Measurements from ENCODE around the gene CSF1R. TPM values are rescaled to one million over a fixed set of nuclear protein-coding genes. Genes with fewer than 3 reads are reported as not detected.

The CSF1R gene
- total and polyA plus RNA-seq, 4 donors, result 5.4 to 46.2 (median 22.1) TPM

DNA sequence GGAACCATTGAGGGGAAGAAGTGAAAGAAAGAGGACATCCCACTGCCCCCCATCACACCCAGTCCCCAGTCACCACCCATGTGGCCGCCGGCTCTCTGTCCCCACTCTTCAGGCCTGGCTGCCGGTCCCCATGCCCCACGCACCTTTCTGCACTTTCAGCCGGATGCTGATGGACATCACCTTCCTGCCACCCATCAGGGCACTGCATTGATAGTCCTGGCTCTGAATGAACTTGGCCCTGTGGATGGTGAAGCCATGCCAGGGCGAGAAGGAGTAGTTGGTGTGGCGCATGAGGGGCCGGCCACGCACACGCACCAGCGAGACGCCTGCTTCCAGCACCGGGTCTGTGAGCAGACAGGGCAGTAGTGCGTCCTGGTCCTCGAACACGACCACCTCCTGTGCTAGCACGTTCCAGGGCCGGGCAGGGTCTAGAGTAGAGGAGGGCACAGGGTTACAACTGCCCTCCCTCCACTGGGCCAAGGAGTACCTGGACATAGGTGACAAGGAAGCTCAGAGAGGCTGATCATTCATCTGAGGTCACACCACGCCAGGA, 6.4 kb downstream of the CSF1R start:
- no peak overlapping the region for H3K27ac ChIP-seq (ENCODE audit: low read depth in 1 of 2, low read length in 2 of 2)
- H3K4me1 ChIP-seq (ENCODE audit: control insufficient read depth in 4 of 4, insufficient read depth in 4 of 4, low read length in 3 of 4), result peaks cover 0 to 2% (median 0%) of the 10 kb centered on the region in 4 donors
- no peaks in the 10 kb centered on the region for H3K9me3 ChIP-seq (ENCODE audit: control insufficient read depth in 4 of 4, low read length in 3 of 4)
- H3K36me3 ChIP-seq (ENCODE audit: control insufficient read depth in 4 of 4, insufficient read depth in 3 of 4, low read depth in 1 of 4, low read length in 3 of 4), result peaks cover 0 to 3% (median 0%) of the 10 kb centered on the region in 4 donors
- H3K4me3 ChIP-seq (ENCODE audit: low read depth in 1 of 3, low read length in 3 of 3), result no peak overlapping the region
- peaks cover 0 to 2% (median 0%) of the 10 kb centered on the region in 4 donors for H3K27me3 ChIP-seq (ENCODE audit: control insufficient read depth in 4 of 4, insufficient read depth in 4 of 4, low read length in 3 of 4)
- no peak overlapping the region for H3K9ac ChIP-seq (ENCODE audit: low read depth in 1 of 2, low read length in 2 of 2)
- TF ChIP-seq, protein P1, sequence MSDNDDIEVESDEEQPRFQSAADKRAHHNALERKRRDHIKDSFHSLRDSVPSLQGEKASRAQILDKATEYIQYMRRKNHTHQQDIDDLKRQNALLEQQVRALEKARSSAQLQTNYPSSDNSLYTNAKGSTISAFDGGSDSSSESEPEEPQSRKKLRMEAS (IDR thresholded peaks at IDR 0.05), result no peak
- TF ChIP-seq RAD21 (IDR thresholded peaks at IDR 0.05) (no peak), FOXA2 (IDR thresholded peaks at IDR 0.05) (no peak), YY1 (IDR thresholded peaks at IDR 0.05) (no peak), FOXA1 (IDR thresholded peaks at IDR 0.05) (no peak), JUND (IDR thresholded peaks at IDR 0.05) (no peak), RXRA (IDR thresholded peaks at IDR 0.05) (no peak)
- TF ChIP-seq, protein P2, sequence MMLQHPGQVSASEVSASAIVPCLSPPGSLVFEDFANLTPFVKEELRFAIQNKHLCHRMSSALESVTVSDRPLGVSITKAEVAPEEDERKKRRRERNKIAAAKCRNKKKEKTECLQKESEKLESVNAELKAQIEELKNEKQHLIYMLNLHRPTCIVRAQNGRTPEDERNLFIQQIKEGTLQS (IDR thresholded peaks at IDR 0.05), result no peak
- TF ChIP-seq, protein P3, sequence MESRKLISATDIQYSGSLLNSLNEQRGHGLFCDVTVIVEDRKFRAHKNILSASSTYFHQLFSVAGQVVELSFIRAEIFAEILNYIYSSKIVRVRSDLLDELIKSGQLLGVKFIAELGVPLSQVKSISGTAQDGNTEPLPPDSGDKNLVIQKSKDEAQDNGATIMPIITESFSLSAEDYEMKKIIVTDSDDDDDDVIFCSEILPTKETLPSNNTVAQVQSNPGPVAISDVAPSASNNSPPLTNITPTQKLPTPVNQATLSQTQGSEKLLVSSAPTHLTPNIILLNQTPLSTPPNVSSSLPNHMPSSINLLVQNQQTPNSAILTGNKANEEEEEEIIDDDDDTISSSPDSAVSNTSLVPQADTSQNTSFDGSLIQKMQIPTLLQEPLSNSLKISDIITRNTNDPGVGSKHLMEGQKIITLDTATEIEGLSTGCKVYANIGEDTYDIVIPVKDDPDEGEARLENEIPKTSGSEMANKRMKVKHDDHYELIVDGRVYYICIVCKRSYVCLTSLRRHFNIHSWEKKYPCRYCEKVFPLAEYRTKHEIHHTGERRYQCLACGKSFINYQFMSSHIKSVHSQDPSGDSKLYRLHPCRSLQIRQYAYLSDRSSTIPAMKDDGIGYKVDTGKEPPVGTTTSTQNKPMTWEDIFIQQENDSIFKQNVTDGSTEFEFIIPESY (IDR thresholded peaks at IDR 0.05), result no peak
- TF ChIP-seq, protein P4, sequence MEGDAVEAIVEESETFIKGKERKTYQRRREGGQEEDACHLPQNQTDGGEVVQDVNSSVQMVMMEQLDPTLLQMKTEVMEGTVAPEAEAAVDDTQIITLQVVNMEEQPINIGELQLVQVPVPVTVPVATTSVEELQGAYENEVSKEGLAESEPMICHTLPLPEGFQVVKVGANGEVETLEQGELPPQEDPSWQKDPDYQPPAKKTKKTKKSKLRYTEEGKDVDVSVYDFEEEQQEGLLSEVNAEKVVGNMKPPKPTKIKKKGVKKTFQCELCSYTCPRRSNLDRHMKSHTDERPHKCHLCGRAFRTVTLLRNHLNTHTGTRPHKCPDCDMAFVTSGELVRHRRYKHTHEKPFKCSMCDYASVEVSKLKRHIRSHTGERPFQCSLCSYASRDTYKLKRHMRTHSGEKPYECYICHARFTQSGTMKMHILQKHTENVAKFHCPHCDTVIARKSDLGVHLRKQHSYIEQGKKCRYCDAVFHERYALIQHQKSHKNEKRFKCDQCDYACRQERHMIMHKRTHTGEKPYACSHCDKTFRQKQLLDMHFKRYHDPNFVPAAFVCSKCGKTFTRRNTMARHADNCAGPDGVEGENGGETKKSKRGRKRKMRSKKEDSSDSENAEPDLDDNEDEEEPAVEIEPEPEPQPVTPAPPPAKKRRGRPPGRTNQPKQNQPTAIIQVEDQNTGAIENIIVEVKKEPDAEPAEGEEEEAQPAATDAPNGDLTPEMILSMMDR (IDR thresholded peaks at IDR 0.05; ENCODE audit: low read depth, low read length, missing input control), result no peak
- DNase-seq (ENCODE audit: low spot score), result no peak
- WGBS, result 93% methylated on average over 19 of the region's 19 CpGs

DNA sequence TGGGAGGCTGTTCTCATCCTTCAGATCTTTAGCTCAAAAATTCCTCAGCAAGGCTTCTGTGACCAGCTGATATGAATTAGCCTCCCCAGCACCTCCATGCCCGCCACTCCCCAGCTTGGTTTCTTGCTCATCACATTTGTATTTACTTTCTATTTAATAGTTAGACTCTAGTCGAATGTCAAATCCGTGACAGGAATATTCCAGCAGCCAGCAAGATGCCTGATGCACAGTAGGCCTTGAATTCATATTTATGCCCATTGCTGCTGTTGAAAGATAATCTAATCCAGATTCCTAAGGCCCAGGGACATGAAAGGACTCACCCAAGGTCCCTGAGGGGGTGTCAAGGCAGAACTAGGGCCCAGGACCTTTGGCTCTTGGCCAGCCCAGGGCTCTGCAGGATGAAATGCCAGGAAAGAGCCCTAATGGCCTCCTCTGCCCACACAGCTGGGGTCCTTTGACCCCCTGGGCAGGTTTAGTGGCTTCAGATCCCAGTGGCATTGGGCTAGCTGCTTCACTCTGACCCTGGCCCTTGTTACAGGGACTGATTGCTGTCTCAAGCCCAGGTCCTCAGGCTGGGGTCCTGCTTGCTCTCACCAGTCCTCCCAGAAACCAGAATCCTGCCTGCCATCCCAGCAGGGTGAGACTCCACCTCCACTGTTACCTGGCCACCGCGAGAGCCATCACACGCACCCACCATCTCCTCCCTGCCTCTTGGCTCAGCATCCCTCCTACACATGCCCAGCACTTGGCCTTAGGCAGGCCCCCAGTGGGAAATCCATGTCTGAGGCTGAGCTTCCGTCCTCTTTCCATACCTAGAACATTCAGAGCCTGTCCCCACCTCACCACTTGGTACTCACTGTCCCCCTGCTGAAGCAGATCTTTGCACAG, 7.3 kb downstream of the CSF1R start:
- Histone ChIP-seq H3K4me3 (ENCODE audit: low read depth in 1 of 3, low read length in 3 of 3) (no peak overlapping the region), H3K36me3 (ENCODE audit: control insufficient read depth in 4 of 4, insufficient read depth in 3 of 4, low read depth in 1 of 4, low read length in 3 of 4) (peaks cover 0 to 3% (median 0%) of the 10 kb centered on the region in 4 donors)
- WGBS, result 88% methylated on average over 7 of the region's 7 CpGs
- TF ChIP-seq FOXA1 (IDR thresholded peaks at IDR 0.05), result no peak
- no peak for TF ChIP-seq JUND (IDR thresholded peaks at IDR 0.05)
- TF ChIP-seq YY1 (IDR thresholded peaks at IDR 0.05), result no peak
- TF ChIP-seq, protein P1 (IDR thresholded peaks at IDR 0.05), result no peak
- no peak for TF ChIP-seq EGR1 (IDR thresholded peaks at IDR 0.05; ENCODE audit: low read depth in 2 of 2)
- no peak for TF ChIP-seq HNF4G (IDR thresholded peaks at IDR 0.05)
- TF ChIP-seq, protein P2 (IDR thresholded peaks at IDR 0.05), result no peak
- TF ChIP-seq GABPA (IDR thresholded peaks at IDR 0.05 in 1 of 2, conservative IDR thresholded peaks at IDR 0.05 in 1 of 2), result no peak
- no peak for TF ChIP-seq FOXA2 (IDR thresholded peaks at IDR 0.05)
- no peak for TF ChIP-seq RAD21 (IDR thresholded peaks at IDR 0.05)
- no peak for TF ChIP-seq SP1 (IDR thresholded peaks at IDR 0.05)
- TF ChIP-seq NR2F2 (IDR thresholded peaks at IDR 0.05), result no peak
- TF ChIP-seq TAF1 (conservative IDR thresholded peaks at IDR 0.05), result no peak
- no peak for TF ChIP-seq RXRA (IDR thresholded peaks at IDR 0.05)
- TF ChIP-seq, protein P3 (IDR thresholded peaks at IDR 0.05), result no peak
- TF ChIP-seq, protein P5, sequence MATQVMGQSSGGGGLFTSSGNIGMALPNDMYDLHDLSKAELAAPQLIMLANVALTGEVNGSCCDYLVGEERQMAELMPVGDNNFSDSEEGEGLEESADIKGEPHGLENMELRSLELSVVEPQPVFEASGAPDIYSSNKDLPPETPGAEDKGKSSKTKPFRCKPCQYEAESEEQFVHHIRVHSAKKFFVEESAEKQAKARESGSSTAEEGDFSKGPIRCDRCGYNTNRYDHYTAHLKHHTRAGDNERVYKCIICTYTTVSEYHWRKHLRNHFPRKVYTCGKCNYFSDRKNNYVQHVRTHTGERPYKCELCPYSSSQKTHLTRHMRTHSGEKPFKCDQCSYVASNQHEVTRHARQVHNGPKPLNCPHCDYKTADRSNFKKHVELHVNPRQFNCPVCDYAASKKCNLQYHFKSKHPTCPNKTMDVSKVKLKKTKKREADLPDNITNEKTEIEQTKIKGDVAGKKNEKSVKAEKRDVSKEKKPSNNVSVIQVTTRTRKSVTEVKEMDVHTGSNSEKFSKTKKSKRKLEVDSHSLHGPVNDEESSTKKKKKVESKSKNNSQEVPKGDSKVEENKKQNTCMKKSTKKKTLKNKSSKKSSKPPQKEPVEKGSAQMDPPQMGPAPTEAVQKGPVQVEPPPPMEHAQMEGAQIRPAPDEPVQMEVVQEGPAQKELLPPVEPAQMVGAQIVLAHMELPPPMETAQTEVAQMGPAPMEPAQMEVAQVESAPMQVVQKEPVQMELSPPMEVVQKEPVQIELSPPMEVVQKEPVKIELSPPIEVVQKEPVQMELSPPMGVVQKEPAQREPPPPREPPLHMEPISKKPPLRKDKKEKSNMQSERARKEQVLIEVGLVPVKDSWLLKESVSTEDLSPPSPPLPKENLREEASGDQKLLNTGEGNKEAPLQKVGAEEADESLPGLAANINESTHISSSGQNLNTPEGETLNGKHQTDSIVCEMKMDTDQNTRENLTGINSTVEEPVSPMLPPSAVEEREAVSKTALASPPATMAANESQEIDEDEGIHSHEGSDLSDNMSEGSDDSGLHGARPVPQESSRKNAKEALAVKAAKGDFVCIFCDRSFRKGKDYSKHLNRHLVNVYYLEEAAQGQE (IDR thresholded peaks at IDR 0.05), result no peak
- no peak for TF ChIP-seq HNF4A (conservative IDR thresholded peaks at IDR 0.05)

More for the DNA sequence above, 7.3 kb downstream of the CSF1R start:
- peak; percentile 27 for DNase-seq (ENCODE audit: low spot score)
- Histone ChIP-seq H3K27ac (ENCODE audit: low read depth in 1 of 2, low read length in 2 of 2) (no peak overlapping the region), H3K9ac (ENCODE audit: low read depth in 1 of 2, low read length in 2 of 2) (no peak overlapping the region), H3K4me1 (ENCODE audit: control insufficient read depth in 4 of 4, insufficient read depth in 4 of 4, low read length in 3 of 4) (peaks cover 0 to 2% (median 0%) of the 10 kb centered on the region in 4 donors), H3K9me3 (ENCODE audit: control insufficient read depth in 4 of 4, low read length in 3 of 4) (no peaks in the 10 kb centered on the region), H3K27me3 (ENCODE audit: control insufficient read depth in 4 of 4, insufficient read depth in 4 of 4, low read length in 3 of 4) (peaks cover 0 to 2% (median 0%) of the 10 kb centered on the region in 4 donors)
